Gastrocnemius medialis (tissue), 4 donors: ENCODE data around the gene SLC9A4.

Experiments
- POLR2A ChIP-seq, 2 donors: fragments of 450-650 bp; IDR thresholded peaks; one replicate each; pipeline ENCODE4 v1.6.1; 2017; ENCODE audit warnings: antibody characterized with exemption in 2 of 2, mild to moderate bottlenecking in 2 of 2, moderate library complexity in 2 of 2
- TF ChIP-seq, protein P1 (sequence below), 5 experiments: fragments of 450-650 bp in 3 of 5; fragments of 200-600 bp in 2 of 5; sonication (generic) in 2 of 5; IDR thresholded peaks in 4 of 5; conservative IDR thresholded peaks in 1 of 5; 1 replicate in 4 of 5; 2 replicates in 1 of 5; pipeline ENCODE4 v1.5.1; 2016 to 2019; ENCODE audit warnings: antibody characterized with exemption in 5 of 5, mild to moderate bottlenecking in 3 of 5, moderate library complexity in 3 of 5

DNA sequence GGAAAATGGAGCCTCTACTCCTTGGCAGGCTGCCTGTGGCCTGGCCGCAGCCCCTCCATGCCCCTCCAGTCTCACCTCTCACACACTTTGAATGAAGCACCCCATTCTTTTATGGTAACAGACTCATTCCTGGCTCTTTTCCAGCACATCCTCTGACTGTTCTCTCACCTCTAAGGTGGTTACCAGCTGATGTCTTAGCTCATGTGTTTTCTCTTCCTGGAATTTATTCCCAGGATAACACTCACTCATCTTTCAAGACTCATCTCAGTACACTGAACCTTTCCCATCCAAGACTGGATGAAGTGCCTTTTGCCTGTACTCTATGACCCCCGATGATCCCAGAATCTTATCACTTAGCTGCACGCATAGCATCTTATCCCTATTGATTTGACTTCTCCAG is 50.6 kb downstream of the SLC9A4 start:
- TF ChIP-seq POLR2A (IDR thresholded peaks at IDR 0.05): no peak
- TF ChIP-seq, protein P1, sequence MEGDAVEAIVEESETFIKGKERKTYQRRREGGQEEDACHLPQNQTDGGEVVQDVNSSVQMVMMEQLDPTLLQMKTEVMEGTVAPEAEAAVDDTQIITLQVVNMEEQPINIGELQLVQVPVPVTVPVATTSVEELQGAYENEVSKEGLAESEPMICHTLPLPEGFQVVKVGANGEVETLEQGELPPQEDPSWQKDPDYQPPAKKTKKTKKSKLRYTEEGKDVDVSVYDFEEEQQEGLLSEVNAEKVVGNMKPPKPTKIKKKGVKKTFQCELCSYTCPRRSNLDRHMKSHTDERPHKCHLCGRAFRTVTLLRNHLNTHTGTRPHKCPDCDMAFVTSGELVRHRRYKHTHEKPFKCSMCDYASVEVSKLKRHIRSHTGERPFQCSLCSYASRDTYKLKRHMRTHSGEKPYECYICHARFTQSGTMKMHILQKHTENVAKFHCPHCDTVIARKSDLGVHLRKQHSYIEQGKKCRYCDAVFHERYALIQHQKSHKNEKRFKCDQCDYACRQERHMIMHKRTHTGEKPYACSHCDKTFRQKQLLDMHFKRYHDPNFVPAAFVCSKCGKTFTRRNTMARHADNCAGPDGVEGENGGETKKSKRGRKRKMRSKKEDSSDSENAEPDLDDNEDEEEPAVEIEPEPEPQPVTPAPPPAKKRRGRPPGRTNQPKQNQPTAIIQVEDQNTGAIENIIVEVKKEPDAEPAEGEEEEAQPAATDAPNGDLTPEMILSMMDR (IDR thresholded peaks at IDR 0.05 in 4 of 5, conservative IDR thresholded peaks at IDR 0.05 in 1 of 5): no peak
